Measurements from ENCODE around the gene CGN.

The CGN gene

DNA sequence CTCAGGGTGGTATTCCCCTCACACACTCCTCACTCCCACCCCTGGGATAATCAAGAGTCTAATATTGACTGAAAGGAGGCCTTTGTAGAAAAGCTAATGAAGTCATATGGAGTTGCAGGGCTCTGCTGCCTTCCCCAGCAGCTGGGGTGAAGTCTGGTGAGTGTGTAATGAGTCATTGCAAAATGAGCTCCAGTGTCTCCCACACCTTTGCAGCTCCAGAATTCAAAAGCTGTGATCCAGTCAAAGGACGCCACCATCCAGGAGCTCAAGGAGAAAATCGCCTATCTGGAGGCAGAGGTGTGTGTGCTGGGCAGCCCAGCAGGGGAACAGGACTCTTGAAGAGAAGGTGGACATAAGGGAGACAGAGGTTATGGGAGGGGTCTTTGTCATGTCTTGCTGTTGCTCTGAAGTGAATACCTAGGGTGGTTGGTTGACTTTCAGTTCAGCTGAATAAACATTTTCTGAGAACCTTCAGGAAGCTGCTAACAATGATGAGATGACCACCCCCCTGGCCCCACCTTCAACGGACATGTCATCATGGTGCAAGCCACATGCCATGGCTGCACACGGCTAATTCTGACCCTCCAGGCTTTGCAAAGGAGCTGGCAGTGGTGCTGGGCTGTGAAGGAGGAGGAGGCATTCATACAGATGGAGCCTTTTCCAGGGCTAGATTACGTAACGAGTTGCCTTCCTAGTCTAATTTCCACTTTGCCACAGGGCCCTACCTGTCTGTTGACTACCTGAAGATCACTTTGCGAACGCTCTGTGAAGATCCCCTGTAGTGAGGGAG lies 68.4 kb downstream of the CGN start:
- H3K4me3 ChIP-seq (ENCODE audit: low read depth, low read length) = no peak overlapping the region
- TF ChIP-seq, protein P1, sequence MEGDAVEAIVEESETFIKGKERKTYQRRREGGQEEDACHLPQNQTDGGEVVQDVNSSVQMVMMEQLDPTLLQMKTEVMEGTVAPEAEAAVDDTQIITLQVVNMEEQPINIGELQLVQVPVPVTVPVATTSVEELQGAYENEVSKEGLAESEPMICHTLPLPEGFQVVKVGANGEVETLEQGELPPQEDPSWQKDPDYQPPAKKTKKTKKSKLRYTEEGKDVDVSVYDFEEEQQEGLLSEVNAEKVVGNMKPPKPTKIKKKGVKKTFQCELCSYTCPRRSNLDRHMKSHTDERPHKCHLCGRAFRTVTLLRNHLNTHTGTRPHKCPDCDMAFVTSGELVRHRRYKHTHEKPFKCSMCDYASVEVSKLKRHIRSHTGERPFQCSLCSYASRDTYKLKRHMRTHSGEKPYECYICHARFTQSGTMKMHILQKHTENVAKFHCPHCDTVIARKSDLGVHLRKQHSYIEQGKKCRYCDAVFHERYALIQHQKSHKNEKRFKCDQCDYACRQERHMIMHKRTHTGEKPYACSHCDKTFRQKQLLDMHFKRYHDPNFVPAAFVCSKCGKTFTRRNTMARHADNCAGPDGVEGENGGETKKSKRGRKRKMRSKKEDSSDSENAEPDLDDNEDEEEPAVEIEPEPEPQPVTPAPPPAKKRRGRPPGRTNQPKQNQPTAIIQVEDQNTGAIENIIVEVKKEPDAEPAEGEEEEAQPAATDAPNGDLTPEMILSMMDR (IDR thresholded peaks at IDR 0.05; ENCODE audit: low read depth, low read length) = no peak

- H3K4me3 ChIP-seq (ENCODE audit: low read depth, low read length) = no peak overlapping the region
- TF ChIP-seq, protein P1 (IDR thresholded peaks at IDR 0.05; ENCODE audit: low read depth, low read length) = no peak
Observed at GRCh38 chr1:151581451-151581850, 70.3 kb downstream of the CGN start.

DNA sequence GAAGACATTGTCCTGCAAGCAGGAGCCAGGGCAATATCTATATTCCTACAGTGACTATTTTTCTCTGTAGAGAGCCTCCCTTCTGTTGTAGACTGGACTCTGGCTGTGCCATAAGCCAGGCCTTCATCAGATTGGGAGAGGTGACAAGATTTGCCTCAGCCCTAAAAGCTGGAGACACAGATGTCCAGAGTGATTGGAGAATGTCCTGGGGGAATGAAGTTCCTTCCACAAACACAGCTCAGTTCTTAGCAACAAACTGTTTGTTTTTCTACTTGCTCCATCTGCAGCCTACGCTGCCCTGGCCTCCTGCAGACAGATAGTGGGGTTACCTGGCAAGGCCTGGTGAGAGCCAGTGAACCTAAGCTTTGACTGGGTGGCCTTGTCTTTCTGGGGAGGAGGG lies 70.7 kb downstream of the CGN start:
- H3K4me3 ChIP-seq (ENCODE audit: low read depth, low read length) = no peak overlapping the region
- TF ChIP-seq, protein P1 (IDR thresholded peaks at IDR 0.05; ENCODE audit: low read depth, low read length) = no peak

DNA sequence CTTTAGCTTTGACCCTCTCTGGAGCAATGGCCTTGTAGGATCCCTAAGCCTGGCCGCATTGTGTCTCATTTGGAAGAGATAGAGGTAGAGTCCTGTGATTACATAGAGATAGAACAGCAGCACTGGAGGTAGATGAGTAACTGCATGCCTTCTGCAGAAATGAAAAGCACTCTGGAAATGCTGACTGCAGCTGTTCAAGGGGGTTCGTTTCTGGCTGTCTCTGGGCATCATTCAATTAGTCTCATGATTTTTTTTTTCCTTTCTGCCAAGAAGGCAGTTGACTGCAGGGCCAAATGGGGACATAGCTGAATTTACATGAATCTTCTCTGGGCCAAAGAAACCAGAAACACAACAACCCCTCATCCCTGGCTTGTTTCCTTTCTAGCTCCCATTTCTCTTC lies 72.6 kb downstream of the CGN start:
- TF ChIP-seq, protein P1 (IDR thresholded peaks at IDR 0.05; ENCODE audit: low read depth, low read length) = no peak
- no peak overlapping the region for H3K4me3 ChIP-seq (ENCODE audit: low read depth, low read length)

- H3K4me3 ChIP-seq (ENCODE audit: low read depth, low read length) = no peak overlapping the region
- TF ChIP-seq, protein P1 (IDR thresholded peaks at IDR 0.05; ENCODE audit: low read depth, low read length) = no peak
Observed at GRCh38 chr1:151584278-151584677, 73.1 kb downstream of the CGN start.

- TF ChIP-seq, protein P1 (IDR thresholded peaks at IDR 0.05; ENCODE audit: low read depth, low read length) = no peak
- H3K4me3 ChIP-seq (ENCODE audit: low read depth, low read length) = no peak overlapping the region
Observed at GRCh38 chr1:151584780-151585179, 73.6 kb downstream of the CGN start.

GRCh38 chr1:151585622-151586021 lies 74.4 kb downstream of the CGN start:
- no peak overlapping the region for H3K4me3 ChIP-seq (ENCODE audit: low read depth, low read length)
- TF ChIP-seq, protein P1 (IDR thresholded peaks at IDR 0.05; ENCODE audit: low read depth, low read length) = no peak
